Cardiac muscle cell (in vitro differentiated cells and primary cell): ENCODE results near the gene TMC7. TPM values are rescaled to one million over a fixed set of nuclear protein-coding genes. Genes with fewer than 3 reads are reported as not detected.
A peak's percentile ranks its signal among the peaks of the same experiment; 100 is the strongest.

ENCODE experiments used
- DNase-seq, 2 donors: peaks; one replicate each; pipeline versions ENCODE4 v3.0.0 to v3.0.0-alpha.2; 2010 to 2017; ENCODE audit warnings: low read depth in 1 of 2, low spot score in 1 of 2
- H3K27ac ChIP-seq: fragments of 200-600 bp; sonication (generic); 2 replicates; pipeline ENCODE4 v1.5.1; 2016
- H3K27me3 ChIP-seq: fragments of 200-600 bp; sonication (generic); 2 replicates; pipeline ENCODE4 v1.6.0; 2016; ENCODE audit warnings: control low read depth
- H3K36me3 ChIP-seq: fragments of 200-600 bp; sonication (generic); 2 replicates; pipeline ENCODE4 v1.5.1; 2016; ENCODE audit warnings: control low read depth
- H3K4me1 ChIP-seq: fragments of 200-600 bp; sonication (generic); 2 replicates; pipeline ENCODE4 v1.8.1; 2017; ENCODE audit warnings: low read depth, mild to moderate bottlenecking, mixed run types
- H3K4me3 ChIP-seq: fragments of 200-600 bp; sonication (generic); 2 replicates; pipeline ENCODE4 v1.5.1; 2016; ENCODE audit warnings: mild to moderate bottlenecking
- H3K9me3 ChIP-seq: fragments of 200-600 bp; sonication (generic); 2 replicates; pipeline ENCODE4 v1.5.1; 2017; ENCODE audit warnings: low read depth, mild to moderate bottlenecking, control low read depth
- polyA plus RNA-seq: library from polyadenylated mRNA; unstranded; fragments of >200 nt; fragmentation: Nextera tagmentation; extraction: Ambion mirVana; gene quantifications from 2 replicates; pipeline ENCODE4 v1.2.1, GENCODE V29; 2016
- total RNA-seq: library from RNA; depleted of rRNA; stranded (reverse); fragments of >200 nt; gene quantifications from 2 replicates; pipeline ENCODE4 v1.2.3, GENCODE V29; 2016
- TF ChIP-seq, protein P1 (sequence below): IDR thresholded peaks from 2 replicates; pipeline ENCODE4 v1.5.1; 2012; ENCODE audit warnings: low read depth, mild to moderate bottlenecking, low read length

TMC7 gene
- total and polyA plus RNA-seq, 2 experiments from 2014 or later = 1.5 to 4.6 TPM

DNA sequence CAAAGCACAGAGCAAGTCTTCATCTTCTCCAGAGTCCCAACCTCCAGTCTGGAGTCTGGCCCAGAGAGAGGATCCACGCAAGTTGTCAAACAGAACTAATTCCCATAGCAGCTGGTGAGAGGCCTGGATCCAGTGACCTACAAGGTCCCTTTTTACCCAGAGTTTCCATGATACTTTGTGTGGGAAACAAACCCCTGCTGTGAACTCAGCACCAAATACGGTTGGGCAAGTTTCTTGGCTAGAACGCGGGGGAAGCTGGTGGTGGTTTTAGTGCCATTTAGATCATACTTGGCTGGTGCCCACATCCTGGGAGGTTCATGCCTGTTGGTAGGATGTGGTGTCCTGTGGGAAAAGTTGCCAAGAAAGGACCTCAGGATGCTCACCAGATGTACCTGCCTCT lies 18.1 kb downstream of the TMC7 start:
- TF ChIP-seq, protein P1, sequence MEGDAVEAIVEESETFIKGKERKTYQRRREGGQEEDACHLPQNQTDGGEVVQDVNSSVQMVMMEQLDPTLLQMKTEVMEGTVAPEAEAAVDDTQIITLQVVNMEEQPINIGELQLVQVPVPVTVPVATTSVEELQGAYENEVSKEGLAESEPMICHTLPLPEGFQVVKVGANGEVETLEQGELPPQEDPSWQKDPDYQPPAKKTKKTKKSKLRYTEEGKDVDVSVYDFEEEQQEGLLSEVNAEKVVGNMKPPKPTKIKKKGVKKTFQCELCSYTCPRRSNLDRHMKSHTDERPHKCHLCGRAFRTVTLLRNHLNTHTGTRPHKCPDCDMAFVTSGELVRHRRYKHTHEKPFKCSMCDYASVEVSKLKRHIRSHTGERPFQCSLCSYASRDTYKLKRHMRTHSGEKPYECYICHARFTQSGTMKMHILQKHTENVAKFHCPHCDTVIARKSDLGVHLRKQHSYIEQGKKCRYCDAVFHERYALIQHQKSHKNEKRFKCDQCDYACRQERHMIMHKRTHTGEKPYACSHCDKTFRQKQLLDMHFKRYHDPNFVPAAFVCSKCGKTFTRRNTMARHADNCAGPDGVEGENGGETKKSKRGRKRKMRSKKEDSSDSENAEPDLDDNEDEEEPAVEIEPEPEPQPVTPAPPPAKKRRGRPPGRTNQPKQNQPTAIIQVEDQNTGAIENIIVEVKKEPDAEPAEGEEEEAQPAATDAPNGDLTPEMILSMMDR = no peak

DNA sequence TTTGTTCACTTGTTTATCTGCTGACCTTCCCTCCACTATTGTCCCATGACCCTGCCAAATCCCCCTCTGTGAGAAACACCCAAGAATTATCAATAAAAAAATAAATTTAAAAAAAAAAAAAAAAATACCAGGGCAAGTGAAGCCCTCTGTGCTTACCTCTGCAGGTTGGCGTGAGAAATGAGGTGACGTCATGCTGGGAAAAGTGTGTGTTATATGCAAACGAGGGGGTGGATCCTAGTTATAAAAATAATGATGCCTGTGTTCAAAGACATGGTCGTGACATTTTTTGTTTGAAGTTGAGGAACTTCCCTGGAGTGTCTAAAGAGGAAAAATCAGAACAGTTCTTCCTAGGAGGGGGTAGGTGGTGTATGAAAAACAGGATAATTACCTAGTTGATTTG lies 20.2 kb downstream of the TMC7 start:
- H3K27me3 ChIP-seq = no peaks in the 10 kb centered on the region
- H3K4me1 ChIP-seq = peaks cover 5% of the 10 kb centered on the region
- H3K4me3 ChIP-seq = no peak overlapping the region
- H3K9me3 ChIP-seq = no peaks in the 10 kb centered on the region
- TF ChIP-seq, protein P1 = no peak
- no peaks in the 10 kb centered on the region for H3K36me3 ChIP-seq
- DNase-seq = no peak
- no peak overlapping the region for H3K27ac ChIP-seq

More for the DNA sequence above, 18.1 kb downstream of the TMC7 start:
- no peaks in the 10 kb centered on the region for H3K9me3 ChIP-seq
- H3K4me1 ChIP-seq = no peaks in the 10 kb centered on the region
- H3K36me3 ChIP-seq = no peaks in the 10 kb centered on the region
- H3K27me3 ChIP-seq = no peaks in the 10 kb centered on the region
- no peak overlapping the region for H3K4me3 ChIP-seq
- DNase-seq = peak in 1 of 2 donors; percentile 15
- H3K27ac ChIP-seq = no peak overlapping the region

DNA sequence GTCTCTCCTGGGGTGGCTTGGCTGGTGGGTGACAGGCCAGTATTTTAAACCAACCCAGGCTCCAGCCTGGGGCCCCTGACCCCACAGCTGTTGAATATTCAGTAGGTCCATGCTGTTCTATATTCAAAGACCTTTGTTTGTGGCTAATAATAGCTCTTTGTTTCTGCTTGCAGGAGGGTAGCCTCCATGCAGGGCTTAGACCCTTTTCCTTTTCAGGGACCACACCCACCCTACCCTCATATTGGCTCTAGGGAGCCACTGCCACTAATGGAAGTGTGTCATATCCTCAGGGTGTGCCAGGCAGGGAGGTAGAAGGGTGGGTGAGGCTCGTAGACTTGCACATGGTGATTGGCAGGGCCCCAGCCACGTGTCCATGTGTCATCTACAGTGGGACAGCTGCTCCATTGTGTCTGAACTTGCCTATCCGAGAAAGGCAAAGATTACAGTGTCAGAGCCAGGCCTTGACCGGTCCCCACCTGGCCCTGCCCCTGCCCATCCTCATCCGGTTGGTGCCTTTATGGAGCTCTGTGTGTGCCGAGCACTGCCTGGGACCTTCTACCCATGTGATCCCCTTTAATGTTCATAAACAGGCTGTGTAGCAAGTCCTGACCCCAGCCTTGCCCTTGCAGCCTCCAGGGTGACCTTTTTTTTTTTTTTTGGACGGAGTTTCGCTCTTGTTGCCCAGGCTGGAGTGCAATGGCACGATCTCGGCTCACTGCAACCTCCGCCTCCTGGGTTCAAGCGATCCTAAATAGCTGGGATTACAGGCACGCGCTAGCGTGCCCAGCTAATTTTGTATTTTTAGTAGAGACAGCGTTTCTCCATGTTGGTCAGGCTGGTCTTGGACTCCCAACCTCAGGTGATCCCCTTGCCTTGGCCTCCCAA lies 22.1 kb downstream of the TMC7 start:
- H3K36me3 ChIP-seq = no peaks in the 10 kb centered on the region
- H3K4me1 ChIP-seq = peaks cover 5% of the 10 kb centered on the region
- no peak overlapping the region for H3K27ac ChIP-seq
- no peaks in the 10 kb centered on the region for H3K27me3 ChIP-seq
- H3K9me3 ChIP-seq = no peaks in the 10 kb centered on the region
- DNase-seq = no peak
- no peak overlapping the region for H3K4me3 ChIP-seq
- TF ChIP-seq, protein P1 = no peak

DNA sequence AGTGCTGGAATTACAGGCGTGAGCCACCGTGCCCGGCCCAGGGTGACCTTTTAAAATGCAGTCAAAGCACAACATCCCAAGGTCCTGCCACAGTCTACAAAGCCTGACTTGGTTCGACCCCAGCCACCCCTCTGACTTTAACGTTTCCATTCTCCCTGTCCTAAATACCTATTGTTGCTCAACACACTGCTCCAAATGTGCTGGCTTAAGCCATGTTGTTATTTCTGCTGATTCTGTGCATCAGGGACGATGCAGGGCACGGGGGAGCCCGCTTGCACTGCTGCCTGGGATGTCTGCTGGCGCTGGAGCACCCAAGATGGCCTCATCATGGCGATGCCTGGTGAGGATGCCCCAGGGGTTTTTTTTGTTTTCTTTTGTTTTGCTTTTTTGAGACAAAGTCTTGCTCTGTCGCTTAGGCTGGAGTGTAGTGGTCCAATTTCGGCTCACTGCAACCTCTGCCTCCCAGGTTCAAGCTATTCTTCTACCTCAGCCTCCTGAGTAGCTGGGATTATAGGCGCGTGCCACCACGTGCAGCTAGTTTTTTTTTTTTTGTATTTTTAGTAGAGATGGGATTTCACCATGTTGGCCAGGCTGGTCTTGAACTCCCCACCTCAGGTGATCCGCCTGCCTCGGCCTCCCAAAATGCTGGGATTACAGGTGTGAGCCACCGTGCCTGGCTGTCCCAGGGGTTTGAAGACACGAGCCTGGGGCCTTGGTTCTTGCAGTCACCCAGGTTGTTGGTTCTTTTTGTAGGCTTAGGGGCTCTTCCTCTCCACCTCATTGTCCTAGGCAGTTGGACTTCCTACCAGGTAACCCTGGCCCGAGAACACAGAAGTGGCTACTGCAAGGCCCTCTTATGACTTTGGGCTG lies 22.9 kb downstream of the TMC7 start:
- H3K27me3 ChIP-seq = no peaks in the 10 kb centered on the region
- no peak overlapping the region for H3K4me3 ChIP-seq
- TF ChIP-seq, protein P1 = no peak
- H3K9me3 ChIP-seq = no peaks in the 10 kb centered on the region
- H3K36me3 ChIP-seq = no peaks in the 10 kb centered on the region
- H3K4me1 ChIP-seq = peaks cover 5% of the 10 kb centered on the region
- no peak overlapping the region for H3K27ac ChIP-seq
- DNase-seq = no peak

DNA sequence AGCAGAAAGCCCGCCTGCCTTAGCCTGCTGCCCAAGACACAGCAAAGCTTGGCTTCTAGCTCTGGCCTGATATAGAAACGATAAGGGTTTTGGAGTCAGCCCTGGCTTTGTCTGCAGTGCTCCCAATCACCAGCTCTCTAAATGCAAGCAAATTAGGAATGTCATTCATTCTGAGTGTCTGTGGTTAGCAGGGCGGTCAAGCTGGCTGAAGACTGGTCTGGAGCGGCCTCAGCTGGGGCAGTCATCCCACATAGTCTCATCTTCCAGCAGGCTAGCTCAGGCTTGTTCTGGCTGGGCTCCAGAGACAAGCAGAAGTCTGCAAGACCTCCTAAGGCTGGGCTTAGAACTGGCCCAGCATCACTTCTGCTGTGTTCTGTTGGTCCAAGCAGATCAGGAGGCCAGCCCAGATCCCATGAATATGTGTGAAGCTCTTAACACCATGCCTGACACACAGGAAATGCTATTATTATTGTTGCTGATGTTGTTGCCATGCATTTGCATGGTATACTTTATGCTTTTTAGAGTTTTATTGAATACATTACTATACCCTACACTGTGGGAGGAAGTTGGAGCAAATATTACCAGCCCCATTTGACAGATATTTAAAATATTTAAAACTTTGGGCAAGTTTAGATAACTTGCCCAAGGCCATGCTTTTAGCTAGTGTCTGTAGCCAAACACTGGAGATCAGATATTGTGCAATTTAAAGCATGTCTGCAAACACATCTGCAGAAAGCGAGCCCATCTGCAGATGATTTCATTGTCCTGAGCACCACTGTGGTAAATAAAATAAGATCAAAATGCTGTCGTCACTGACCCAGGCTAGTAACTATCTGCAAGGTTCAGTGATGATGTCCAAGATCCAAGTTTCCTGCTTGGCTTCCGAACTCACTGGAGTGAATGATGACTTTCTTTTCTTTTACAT lies 24.8 kb downstream of the TMC7 start:
- peak in 1 of 2 donors; percentile 73 for DNase-seq
- Histone ChIP-seq H3K4me1 (peaks cover 5% of the 10 kb centered on the region), H3K27me3 (no peaks in the 10 kb centered on the region), H3K36me3 (no peaks in the 10 kb centered on the region), H3K27ac (no peak overlapping the region), H3K4me3 (no peak overlapping the region), H3K9me3 (no peaks in the 10 kb centered on the region)
- TF ChIP-seq, protein P1 = no peak
